DND-41 (cell line): ENCODE measurements around the gene AGPAT3.

Experiments used
- CTCF ChIP-seq: IDR thresholded peaks from 2 replicates; pipeline ENCODE4 v1.5.1; 2012; ENCODE audit warnings: borderline replicate concordance, low read length, moderate library complexity, mild to moderate bottlenecking; ENCODE audit not compliant: poor library complexity, severe bottlenecking; ENCODE audit errors: extremely low read depth
- EZH2 ChIP-seq: IDR thresholded peaks from 3 replicates; pipeline ENCODE4 v1.6.1; 2012; ENCODE audit warnings: borderline replicate concordance, low read depth, mild to moderate bottlenecking, moderate library complexity, low read length, inconsistent platforms; ENCODE audit not compliant: severe bottlenecking

GRCh38 chr21:43835050-43835449, 30.0 kb upstream of the AGPAT3 start:
- TF ChIP-seq CTCF (no peak), EZH2 (no peak)
